ENCODE results near the gene LRP1-AS.

LRP1-AS gene

GRCh38 chr12:57164454-57164853 lies 17.0 kb upstream of the LRP1-AS start:
- no peak for TF ChIP-seq CTCF (IDR thresholded peaks at IDR 0.05; ENCODE audit: low read length, missing control alignments)
- no peak for DNase-seq (ENCODE audit: low read depth)

GRCh38 chr12:57162553-57163125 lies 15.2 kb upstream of the LRP1-AS start:
- H3K4me3 ChIP-seq (replicated peaks; ENCODE audit: low read depth, low read length), result no peak overlapping the region
- DNase-seq (ENCODE audit: low read depth), result no peak
- no peak for TF ChIP-seq CTCF (IDR thresholded peaks at IDR 0.05; ENCODE audit: low read length, missing control alignments)

More at GRCh38 chr12:57164454-57164853, 17.0 kb upstream of the LRP1-AS start:
- no peak overlapping the region for H3K4me3 ChIP-seq (replicated peaks; ENCODE audit: low read depth, low read length)

GRCh38 chr12:57161491-57161890 lies 14.1 kb upstream of the LRP1-AS start:
- TF ChIP-seq CTCF (IDR thresholded peaks at IDR 0.05; ENCODE audit: low read length, missing control alignments), result no peak
- DNase-seq (ENCODE audit: low read depth), result no peak
- no peak overlapping the region for H3K4me3 ChIP-seq (replicated peaks; ENCODE audit: low read depth, low read length)

- no peak for TF ChIP-seq CTCF (IDR thresholded peaks at IDR 0.05; ENCODE audit: low read length, missing control alignments)
- no peak for DNase-seq (ENCODE audit: low read depth)
- no peak overlapping the region for H3K4me3 ChIP-seq (replicated peaks; ENCODE audit: low read depth, low read length)
These were observed 13.3 kb upstream of the LRP1-AS start for GRCh38 chr12:57160741-57161140.

GRCh38 chr12:57160040-57160439 lies 12.6 kb upstream of the LRP1-AS start:
- DNase-seq (ENCODE audit: low read depth), result no peak
- no peak overlapping the region for H3K4me3 ChIP-seq (replicated peaks; ENCODE audit: low read depth, low read length)
- TF ChIP-seq CTCF (IDR thresholded peaks at IDR 0.05; ENCODE audit: low read length, missing control alignments), result no peak

- H3K4me3 ChIP-seq (replicated peaks; ENCODE audit: low read depth, low read length), result no peak overlapping the region
- DNase-seq (ENCODE audit: low read depth), result no peak
- no peak for TF ChIP-seq CTCF (IDR thresholded peaks at IDR 0.05; ENCODE audit: low read length, missing control alignments)
These were observed 11.9 kb upstream of the LRP1-AS start for GRCh38 chr12:57159311-57159710.

- H3K4me3 ChIP-seq (replicated peaks; ENCODE audit: low read depth, low read length), result no peak overlapping the region
- TF ChIP-seq CTCF (IDR thresholded peaks at IDR 0.05; ENCODE audit: low read length, missing control alignments), result no peak
- no peak for DNase-seq (ENCODE audit: low read depth)
These were observed 11.2 kb upstream of the LRP1-AS start for GRCh38 chr12:57158665-57159064.

Data from fibroblast of pulmonary artery (primary cell).